Measurements from ENCODE around the gene FBRS. TPM values are rescaled to one million over a fixed set of nuclear protein-coding genes. Genes with fewer than 3 reads are reported as not detected.

The FBRS gene
- total RNA-seq, 2 experiments from 2014 or later: 36.8 to 89.8 TPM

DNA sequence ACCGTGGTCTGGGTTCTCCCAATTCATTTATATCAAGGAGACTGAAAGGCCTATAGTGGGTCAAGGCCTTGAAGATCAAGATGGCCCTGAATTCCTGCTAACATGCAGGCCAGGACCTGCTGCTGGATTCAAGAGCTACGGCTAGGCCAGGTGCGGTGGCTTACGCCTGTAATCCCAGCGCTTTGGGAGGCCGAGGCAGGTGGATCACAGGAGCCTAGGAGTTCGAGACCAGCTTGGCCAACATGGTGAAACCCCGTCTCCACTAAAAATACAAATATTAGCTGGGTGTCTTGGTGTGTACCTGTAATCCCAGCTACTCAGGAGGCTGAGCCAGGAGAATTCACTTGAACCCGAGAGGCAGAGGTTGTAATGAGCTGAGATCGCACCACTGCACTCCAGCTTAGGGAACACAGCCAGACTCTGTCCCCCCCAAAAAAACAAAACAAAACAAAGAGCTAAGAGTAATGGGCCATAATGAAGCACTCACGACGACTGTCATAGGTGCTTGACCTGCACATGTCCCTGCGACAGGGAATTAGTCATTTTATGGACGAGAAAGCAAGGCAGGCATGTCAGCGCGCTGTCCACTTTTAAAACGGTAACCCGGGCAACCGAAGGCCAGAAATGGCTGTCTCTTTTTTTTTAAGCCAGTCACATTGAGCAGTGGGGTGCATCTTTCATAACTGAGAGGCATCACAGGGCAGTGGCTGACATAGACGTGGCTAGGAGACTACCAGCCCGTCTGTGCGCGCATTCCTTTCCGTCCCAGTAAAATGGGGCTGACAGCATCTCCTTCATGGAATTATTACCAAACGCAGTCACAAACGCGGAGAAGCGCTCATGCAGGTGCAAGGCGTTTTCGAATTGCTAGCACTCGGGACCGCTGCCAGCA, 1.0 kb upstream of the FBRS start:
- POLR2A ChIA-PET: no interaction called here
- Histone ChIP-seq H3K9me3 (ENCODE audit: low read length) (no peaks in the 10 kb centered on the region), H3K9me2 (ENCODE audit: insufficient read depth, low read length) (no peaks in the 10 kb centered on the region), H3K27ac (ENCODE audit: low read depth, low read length, poor library complexity, severe bottlenecking) (peak overlapping the region; percentile 66), H3K4me2 (ENCODE audit: low read length) (peak overlapping the region; percentile 73), H3K79me2 (ENCODE audit: insufficient read depth, low read depth, low read length) (peaks cover 30% of the 10 kb centered on the region), H4K20me1 (ENCODE audit: insufficient read depth, low read length) (no peaks in the 10 kb centered on the region), H3K4me3 (ENCODE audit: low read depth, low read length, poor library complexity, severe bottlenecking) (peak overlapping the region; percentile 64), H3K4me1 (ENCODE audit: insufficient read depth, low read length, poor library complexity, severe bottlenecking) (peaks cover 26% of the 10 kb centered on the region), H2AFZ (ENCODE audit: low read length) (peak overlapping the region; percentile 61; the same call in 1 of the 2 replicates), H3K36me3 (ENCODE audit: insufficient read depth, low read length) (peaks cover 68% of the 10 kb centered on the region)
- CTCF ChIA-PET (ENCODE audit: unreplicated experiment): interaction anchor here (0.6 kb wide), 1 partner anchor 471 kb away, joined by 3 read pairs; no protein-coding TSS in a partner anchor
- DNase-seq (ENCODE audit: low spot score): no peak
- no peak for TF ChIP-seq EZH2phosphoT487 (IDR thresholded peaks at IDR 0.05; ENCODE audit: borderline replicate concordance, low read depth, low read length)
- TF ChIP-seq, protein P1, sequence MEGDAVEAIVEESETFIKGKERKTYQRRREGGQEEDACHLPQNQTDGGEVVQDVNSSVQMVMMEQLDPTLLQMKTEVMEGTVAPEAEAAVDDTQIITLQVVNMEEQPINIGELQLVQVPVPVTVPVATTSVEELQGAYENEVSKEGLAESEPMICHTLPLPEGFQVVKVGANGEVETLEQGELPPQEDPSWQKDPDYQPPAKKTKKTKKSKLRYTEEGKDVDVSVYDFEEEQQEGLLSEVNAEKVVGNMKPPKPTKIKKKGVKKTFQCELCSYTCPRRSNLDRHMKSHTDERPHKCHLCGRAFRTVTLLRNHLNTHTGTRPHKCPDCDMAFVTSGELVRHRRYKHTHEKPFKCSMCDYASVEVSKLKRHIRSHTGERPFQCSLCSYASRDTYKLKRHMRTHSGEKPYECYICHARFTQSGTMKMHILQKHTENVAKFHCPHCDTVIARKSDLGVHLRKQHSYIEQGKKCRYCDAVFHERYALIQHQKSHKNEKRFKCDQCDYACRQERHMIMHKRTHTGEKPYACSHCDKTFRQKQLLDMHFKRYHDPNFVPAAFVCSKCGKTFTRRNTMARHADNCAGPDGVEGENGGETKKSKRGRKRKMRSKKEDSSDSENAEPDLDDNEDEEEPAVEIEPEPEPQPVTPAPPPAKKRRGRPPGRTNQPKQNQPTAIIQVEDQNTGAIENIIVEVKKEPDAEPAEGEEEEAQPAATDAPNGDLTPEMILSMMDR (conservative IDR thresholded peaks at IDR 0.05; ENCODE audit: low read length): no peak
- TSS peak; percentile 67 for BruUV-seq (replicated peaks)
- intact Hi-C loops (cut with micrococcal nuclease; ENCODE audit: unreplicated experiment): no loop called here

DNA sequence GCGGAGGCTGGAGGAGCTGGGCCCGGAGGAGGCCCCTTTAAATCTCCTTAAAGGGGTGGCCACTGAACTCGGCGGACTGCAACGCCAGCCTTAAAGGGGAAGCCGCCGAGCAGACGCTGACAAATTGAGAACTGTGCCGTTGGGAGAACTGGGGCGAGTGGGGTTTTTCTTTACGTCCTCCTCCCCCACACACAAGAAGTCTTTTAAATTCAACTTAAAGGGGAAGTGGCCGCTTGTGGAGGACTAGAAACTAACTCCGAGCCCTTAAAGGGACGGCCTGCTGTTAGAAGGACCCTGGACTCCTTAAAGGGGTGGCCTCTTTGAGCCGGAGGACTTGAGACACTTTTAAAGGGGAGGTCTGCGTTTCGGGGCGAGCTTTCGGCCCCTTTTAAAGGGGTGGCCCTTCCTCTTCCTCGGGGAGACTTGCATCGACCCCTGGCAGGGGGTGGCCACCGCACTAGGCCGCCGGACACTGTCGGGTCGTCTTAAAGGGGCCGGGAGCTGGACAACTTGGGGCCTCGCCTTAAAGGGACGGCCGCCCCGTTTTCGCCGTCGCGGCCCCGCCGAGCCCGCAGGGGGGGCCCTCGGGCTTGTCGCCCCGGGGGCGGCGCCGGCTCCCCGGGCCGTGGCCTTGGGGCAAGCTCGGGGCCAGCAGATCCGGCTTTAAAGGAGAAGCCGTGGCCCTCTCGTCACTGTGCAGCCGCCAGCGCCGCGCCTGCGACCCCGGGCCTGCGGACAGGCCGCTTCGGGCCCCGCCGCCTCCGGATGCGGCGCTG, 688 bp downstream of the FBRS start:
- POLR2A ChIA-PET: interaction anchor here (0.6 to 1.6 kb wide), 6 partner anchors 15 to 277 kb away, joined by 3 to 5 read pairs (median 3); no protein-coding TSS in a partner anchor
- Histone ChIP-seq H4K20me1 (ENCODE audit: insufficient read depth, low read length) (no peaks in the 10 kb centered on the region), H3K9me3 (ENCODE audit: low read length) (no peaks in the 10 kb centered on the region), H3K4me3 (ENCODE audit: low read depth, low read length, poor library complexity, severe bottlenecking) (peak overlapping the region; percentile 99), H3K79me2 (ENCODE audit: insufficient read depth, low read depth, low read length) (peaks cover 26% of the 10 kb centered on the region), H3K27ac (ENCODE audit: low read depth, low read length, poor library complexity, severe bottlenecking) (peak overlapping the region; percentile 87), H3K4me2 (ENCODE audit: low read length) (peak overlapping the region; percentile 91), H3K36me3 (ENCODE audit: insufficient read depth, low read length) (peaks cover 72% of the 10 kb centered on the region), H3K9me2 (ENCODE audit: insufficient read depth, low read length) (no peaks in the 10 kb centered on the region), H2AFZ (ENCODE audit: low read length) (peak overlapping the region; percentile 9; the same call in 1 of the 2 replicates), H3K4me1 (ENCODE audit: insufficient read depth, low read length, poor library complexity, severe bottlenecking) (peaks cover 22% of the 10 kb centered on the region)
- CTCF ChIA-PET (ENCODE audit: unreplicated experiment): interaction anchor here (2.6 kb wide), 1 partner anchor 39 kb away, joined by 10 read pairs; no protein-coding TSS in a partner anchor
- TF ChIP-seq, protein P1 (conservative IDR thresholded peaks at IDR 0.05; ENCODE audit: low read length): peak; percentile 45
- no peak for TF ChIP-seq EZH2phosphoT487 (IDR thresholded peaks at IDR 0.05; ENCODE audit: borderline replicate concordance, low read depth, low read length)
- TSS peak; percentile 85 for BruUV-seq (replicated peaks)
- peak; percentile 98 for DNase-seq (ENCODE audit: low spot score)
- intact Hi-C loops (cut with micrococcal nuclease; ENCODE audit: unreplicated experiment): loop anchor here (1.0 to 2.0 kb wide), 5 partner anchors 24 to 264 kb away; partner anchors contain the start of genes CFAP119, FBXL19 and RNF40
